H1 (cell line): ENCODE results near the gene STAP2. TPM values are rescaled to one million over a fixed set of nuclear protein-coding genes. Genes with fewer than 3 reads are reported as not detected.

ENCODE experiments used
- CHD7 ChIP-seq: fragments of 300-600 bp; sonication (generic); IDR thresholded peaks from 2 replicates; pipeline ENCODE4 v1.7.1; 2012; ENCODE audit warnings: low read length, moderate library complexity, mild to moderate bottlenecking, inconsistent platforms; ENCODE audit not compliant: insufficient replicate concordance
- polyA plus RNA-seq, 7 experiments: library from polyadenylated mRNA; depleted of rRNA in 3 of 7; stranded (reverse) in 5 of 7; unstranded in 2 of 7; fragments of >200 nt in 5 of 7; fragments of 200-250 nt in 2 of 7; gene quantifications; 1 replicate in 5 of 7; 2 replicates in 1 of 7; 4 replicates in 1 of 7; pipeline versions ENCODE4 v1.2.1 to v1.2.3, GENCODE V29; 2011 to 2013; ENCODE audit warnings: missing spikeins in 2 of 7, mixed read lengths in 2 of 7
- total RNA-seq: library from RNA; stranded (reverse); fragmentation: NEBNext Ultra II Directional; extraction: Animal tissue kit (Norgen Biotek cat#: 25700); gene quantifications from 2 replicates; pipeline ENCODE4 v1.2.1, GENCODE V29; 2021

Gene STAP2
- total and polyA plus RNA-seq, 2 of the 8 experiments (the other 6 are each of a cell fraction or from before 2014, with no cell fraction given) = 15.3 to 37.3 TPM

- TF ChIP-seq CHD7 = no peak
These were observed 32.9 kb upstream of the STAP2 start (continued) for GRCh38 chr19:4371247-4372164.
